ENCODE data around the gene TANK. TPM values are rescaled to one million over a fixed set of nuclear protein-coding genes. Genes with fewer than 3 reads are reported as not detected.

TANK gene
- total and polyA plus RNA-seq, 4 donors: 35.2 to 144 (median 61.0) TPM

- Histone ChIP-seq H3K4me1 (ENCODE audit: control insufficient read depth in 5 of 5, insufficient read depth in 5 of 5, low read length in 5 of 5) (no peaks in the 10 kb centered on the region), H3K27ac (ENCODE audit: low read depth in 1 of 2, low read length in 1 of 2) (no peak overlapping the region), H3K36me3 (ENCODE audit: control insufficient read depth in 4 of 4, insufficient read depth in 4 of 4, low read length in 4 of 4) (no peaks in the 10 kb centered on the region), H3K9ac (ENCODE audit: insufficient read depth in 1 of 2, low read length in 2 of 2) (no peak overlapping the region), H3K27me3 (ENCODE audit: control insufficient read depth in 3 of 3, insufficient read depth in 3 of 3, low read length in 2 of 3) (no peaks in the 10 kb centered on the region), H3K9me3 (ENCODE audit: control insufficient read depth in 4 of 4, insufficient read depth in 3 of 4, low read length in 3 of 4) (no peaks in the 10 kb centered on the region), H3K4me3 (no peak overlapping the region)
- ATAC-seq (ENCODE audit: insufficient read depth, low FRiP score): no peak
- WGBS, 2 donors: 97 to 98% methylated on average over 5 of the region's 5 CpGs
- TF ChIP-seq, protein P1, sequence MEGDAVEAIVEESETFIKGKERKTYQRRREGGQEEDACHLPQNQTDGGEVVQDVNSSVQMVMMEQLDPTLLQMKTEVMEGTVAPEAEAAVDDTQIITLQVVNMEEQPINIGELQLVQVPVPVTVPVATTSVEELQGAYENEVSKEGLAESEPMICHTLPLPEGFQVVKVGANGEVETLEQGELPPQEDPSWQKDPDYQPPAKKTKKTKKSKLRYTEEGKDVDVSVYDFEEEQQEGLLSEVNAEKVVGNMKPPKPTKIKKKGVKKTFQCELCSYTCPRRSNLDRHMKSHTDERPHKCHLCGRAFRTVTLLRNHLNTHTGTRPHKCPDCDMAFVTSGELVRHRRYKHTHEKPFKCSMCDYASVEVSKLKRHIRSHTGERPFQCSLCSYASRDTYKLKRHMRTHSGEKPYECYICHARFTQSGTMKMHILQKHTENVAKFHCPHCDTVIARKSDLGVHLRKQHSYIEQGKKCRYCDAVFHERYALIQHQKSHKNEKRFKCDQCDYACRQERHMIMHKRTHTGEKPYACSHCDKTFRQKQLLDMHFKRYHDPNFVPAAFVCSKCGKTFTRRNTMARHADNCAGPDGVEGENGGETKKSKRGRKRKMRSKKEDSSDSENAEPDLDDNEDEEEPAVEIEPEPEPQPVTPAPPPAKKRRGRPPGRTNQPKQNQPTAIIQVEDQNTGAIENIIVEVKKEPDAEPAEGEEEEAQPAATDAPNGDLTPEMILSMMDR (IDR thresholded peaks at IDR 0.05; ENCODE audit: control extremely low read depth, extremely low read depth): no peak
- no peak for DNase-seq
Measured at GRCh38 chr2:161113693-161114575, 46.3 kb upstream of the TANK start.

DNA sequence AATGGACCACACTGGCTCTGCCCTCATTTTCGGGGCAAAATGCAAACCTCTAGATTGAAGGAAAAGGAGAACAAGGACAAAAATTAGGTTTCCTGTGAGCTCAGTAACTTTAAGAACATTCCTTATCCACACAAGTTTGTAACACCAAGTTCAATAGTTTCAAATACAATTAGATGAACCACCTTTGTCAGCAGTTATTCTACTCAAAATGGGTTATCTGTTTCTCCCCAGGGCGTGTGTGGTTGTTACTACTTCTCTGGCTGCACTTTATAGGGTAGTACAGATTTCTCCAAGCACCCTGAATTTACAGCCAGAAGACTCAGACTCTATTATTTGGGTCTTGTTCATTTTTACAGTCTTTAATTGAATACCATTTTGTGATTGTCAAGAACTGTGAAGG, 45.0 kb upstream of the TANK start:
- Histone ChIP-seq H3K27ac (ENCODE audit: low read depth in 1 of 2, low read length in 1 of 2) (no peak overlapping the region), H3K9ac (ENCODE audit: insufficient read depth in 1 of 2, low read length in 2 of 2) (no peak overlapping the region), H3K36me3 (ENCODE audit: control insufficient read depth in 4 of 4, insufficient read depth in 4 of 4, low read length in 4 of 4) (no peaks in the 10 kb centered on the region), H3K9me3 (ENCODE audit: control insufficient read depth in 4 of 4, insufficient read depth in 3 of 4, low read length in 3 of 4) (no peaks in the 10 kb centered on the region), H3K4me1 (ENCODE audit: control insufficient read depth in 5 of 5, insufficient read depth in 5 of 5, low read length in 5 of 5) (no peaks in the 10 kb centered on the region), H3K27me3 (ENCODE audit: control insufficient read depth in 3 of 3, insufficient read depth in 3 of 3, low read length in 2 of 3) (no peaks in the 10 kb centered on the region), H3K4me3 (no peak overlapping the region)
- ATAC-seq (ENCODE audit: insufficient read depth, low FRiP score) (no peak), DNase-seq (no peak)
- 91 to 95% methylated on average over 2 of the region's 2 CpGs for WGBS, 2 donors
- TF ChIP-seq, protein P1 (IDR thresholded peaks at IDR 0.05; ENCODE audit: control extremely low read depth, extremely low read depth): no peak

DNA sequence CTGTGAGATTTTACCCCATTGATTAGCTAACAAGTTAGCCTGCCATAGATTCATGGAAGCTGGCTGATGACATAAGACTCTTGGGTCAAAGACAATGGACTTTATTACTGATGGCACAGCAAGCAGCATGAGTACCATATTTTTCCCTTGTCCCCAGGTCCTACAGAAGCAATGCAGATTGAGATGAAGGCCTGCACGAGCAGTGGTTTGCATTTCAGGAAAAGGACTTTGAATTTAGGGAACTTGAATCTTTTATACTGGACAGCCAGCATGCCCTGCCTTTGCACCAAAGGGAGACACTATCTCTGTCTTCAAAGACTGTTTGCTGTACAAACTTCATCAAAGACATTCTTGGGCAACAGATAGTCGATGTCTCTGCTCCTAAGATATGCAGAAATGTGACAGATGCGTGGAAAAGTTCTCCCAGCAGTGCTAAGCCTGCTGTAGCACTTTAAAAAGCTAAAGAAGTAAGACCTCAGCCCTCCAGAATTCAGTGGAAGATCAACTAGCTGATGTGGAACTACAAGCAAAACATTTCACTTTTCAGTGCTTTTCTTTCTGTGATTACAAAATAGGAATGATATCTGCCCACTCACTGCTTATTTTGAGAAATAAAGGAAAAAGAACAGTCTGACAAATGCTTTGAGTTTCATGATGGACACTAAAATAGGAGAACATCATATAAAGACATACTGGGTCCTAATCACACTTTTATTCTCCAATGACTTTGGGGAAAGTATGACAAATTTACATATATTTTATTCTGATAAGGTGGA, 44.4 kb upstream of the TANK start:
- Histone ChIP-seq H3K9ac (ENCODE audit: insufficient read depth in 1 of 2, low read length in 2 of 2) (no peak overlapping the region), H3K9me3 (ENCODE audit: control insufficient read depth in 4 of 4, insufficient read depth in 3 of 4, low read length in 3 of 4) (no peaks in the 10 kb centered on the region), H3K36me3 (ENCODE audit: control insufficient read depth in 4 of 4, insufficient read depth in 4 of 4, low read length in 4 of 4) (no peaks in the 10 kb centered on the region), H3K4me1 (ENCODE audit: control insufficient read depth in 5 of 5, insufficient read depth in 5 of 5, low read length in 5 of 5) (no peaks in the 10 kb centered on the region), H3K4me3 (no peak overlapping the region), H3K27me3 (ENCODE audit: control insufficient read depth in 3 of 3, insufficient read depth in 3 of 3, low read length in 2 of 3) (no peaks in the 10 kb centered on the region), H3K27ac (ENCODE audit: low read depth in 1 of 2, low read length in 1 of 2) (no peak overlapping the region)
- TF ChIP-seq, protein P1 (IDR thresholded peaks at IDR 0.05; ENCODE audit: control extremely low read depth, extremely low read depth): no peak
- ATAC-seq (ENCODE audit: insufficient read depth, low FRiP score) (no peak), DNase-seq (no peak)
- WGBS, 2 donors: 60 to 65% methylated on average over 3 of the region's 3 CpGs
